ENCODE data around the gene AIFM2.
A peak's percentile ranks its signal among the peaks of the same experiment; 100 is the strongest.
"Not testable (repeated sequence)": the region's sequence is repeated elsewhere in the genome, so short reads cannot be mapped to it uniquely, and the experiment has no call there.

The AIFM2 gene

GRCh38 chr10:70090951-70091350, 41.7 kb downstream of the AIFM2 start:
- ATAC-seq (replicated peaks), result no peak
- peaks cover 28 to 35% of the 10 kb centered on the region in 2 donors for H3K4me1 Mint-ChIP-seq (ENCODE audit: low read depth in 2 of 2)
- H3K27me3 Mint-ChIP-seq, result no peaks in the 10 kb centered on the region
- peaks cover 10% of the 10 kb centered on the region for H3K36me3 Mint-ChIP-seq (ENCODE audit: insufficient read depth)
- no peaks in the 10 kb centered on the region for H3K9me3 Mint-ChIP-seq
- DNase-seq, result no peak
- H3K4me3 Mint-ChIP-seq, result peak overlapping the region in 1 of 2 donors; percentile 92
- peak overlapping the region in 1 of 2 donors; percentile 97 for H3K27ac Mint-ChIP-seq

GRCh38 chr10:70090013-70090412, 42.6 kb downstream of the AIFM2 start:
- ATAC-seq (replicated peaks) (no peak), DNase-seq (no peak)
- no peak overlapping the region for H3K27ac Mint-ChIP-seq
- H3K9me3 Mint-ChIP-seq, result no peaks in the 10 kb centered on the region
- H3K27me3 Mint-ChIP-seq, result no peaks in the 10 kb centered on the region
- H3K4me3 Mint-ChIP-seq, result no peak overlapping the region
- H3K36me3 Mint-ChIP-seq (ENCODE audit: insufficient read depth), result peaks cover 10% of the 10 kb centered on the region
- peaks cover 28 to 30% of the 10 kb centered on the region in 2 donors for H3K4me1 Mint-ChIP-seq (ENCODE audit: low read depth in 2 of 2)

- H3K27me3 Mint-ChIP-seq, result no peaks in the 10 kb centered on the region
- no peaks in the 10 kb centered on the region for H3K9me3 Mint-ChIP-seq
- ATAC-seq (replicated peaks) (no peak), DNase-seq (no peak)
- H3K27ac Mint-ChIP-seq, result no peak overlapping the region
- no peak overlapping the region for H3K4me3 Mint-ChIP-seq
- H3K36me3 Mint-ChIP-seq (ENCODE audit: insufficient read depth), result peaks cover 4% of the 10 kb centered on the region
- H3K4me1 Mint-ChIP-seq (ENCODE audit: low read depth in 2 of 2), result peaks cover 15 to 16% of the 10 kb centered on the region in 2 donors
Measured at GRCh38 chr10:70088308-70088698, 44.3 kb downstream of the AIFM2 start.

- Mint-ChIP-seq H3K4me1 (ENCODE audit: low read depth in 2 of 2) (peaks cover 11% of the 10 kb centered on the region in 2 donors), H3K27ac (no peak overlapping the region)
Measured at GRCh38 chr10:70087616-70088307, 44.9 kb downstream of the AIFM2 start.

GRCh38 chr10:70085975-70086613, 46.5 kb downstream of the AIFM2 start:
- H3K9me3 Mint-ChIP-seq, result no peaks in the 10 kb centered on the region
- H3K27ac Mint-ChIP-seq, result no peak overlapping the region
- H3K36me3 Mint-ChIP-seq (ENCODE audit: insufficient read depth), result no peaks in the 10 kb centered on the region
- no peak overlapping the region for H3K4me3 Mint-ChIP-seq
- DNase-seq, result no peak
- no peaks in the 10 kb centered on the region for H3K4me1 Mint-ChIP-seq (ENCODE audit: low read depth in 2 of 2)
- no peak for ATAC-seq (replicated peaks)
- no peaks in the 10 kb centered on the region for H3K27me3 Mint-ChIP-seq

More at GRCh38 chr10:70087616-70088307, 44.9 kb downstream of the AIFM2 start:
- H3K27me3 Mint-ChIP-seq, result no peaks in the 10 kb centered on the region
- H3K36me3 Mint-ChIP-seq (ENCODE audit: insufficient read depth), result peaks cover 4% of the 10 kb centered on the region
- DNase-seq, result no peak
- ATAC-seq (replicated peaks), result no peak
- H3K4me3 Mint-ChIP-seq, result no peak overlapping the region
- H3K9me3 Mint-ChIP-seq, result no peaks in the 10 kb centered on the region

- ATAC-seq (replicated peaks), result no peak
- no peak for DNase-seq
- Mint-ChIP-seq H3K36me3 (ENCODE audit: insufficient read depth) (no peaks in the 10 kb centered on the region), H3K27ac (no peak overlapping the region), H3K9me3 (no peaks in the 10 kb centered on the region), H3K4me3 (no peak overlapping the region), H3K27me3 (peaks cover 4 to 12% of the 10 kb centered on the region in 2 donors), H3K4me1 (ENCODE audit: low read depth in 2 of 2) (no peaks in the 10 kb centered on the region)
Measured at GRCh38 chr10:70084189-70084588, 48.4 kb downstream of the AIFM2 start.

GRCh38 chr10:70080789-70081188, 51.8 kb downstream of the AIFM2 start:
- H3K27me3 Mint-ChIP-seq, result peaks cover 18 to 40% of the 10 kb centered on the region in 2 donors
- H3K9me3 Mint-ChIP-seq; H3K4me1 Mint-ChIP-seq (ENCODE audit: low read depth in 2 of 2); H3K36me3 Mint-ChIP-seq (ENCODE audit: insufficient read depth); ATAC-seq (replicated peaks); H3K4me3 Mint-ChIP-seq; H3K27ac Mint-ChIP-seq; DNase-seq: not testable (repeated sequence)

- Mint-ChIP-seq H3K27me3 (peaks cover 18 to 53% of the 10 kb centered on the region in 2 donors), H3K4me1 (ENCODE audit: low read depth in 2 of 2) (no peaks in the 10 kb centered on the region), H3K4me3 (no peak overlapping the region), H3K27ac (no peak overlapping the region), H3K9me3 (no peaks in the 10 kb centered on the region), H3K36me3 (ENCODE audit: insufficient read depth) (no peaks in the 10 kb centered on the region)
- DNase-seq (no peak), ATAC-seq (replicated peaks) (no peak)
Measured at GRCh38 chr10:70078937-70079336, 53.7 kb downstream of the AIFM2 start.

- Mint-ChIP-seq H3K9me3 (no peaks in the 10 kb centered on the region), H3K4me3 (no peak overlapping the region), H3K27ac (no peak overlapping the region)
Measured at GRCh38 chr10:70078329-70078728, 54.3 kb downstream of the AIFM2 start.

GRCh38 chr10:70074971-70075370, 57.7 kb downstream of the AIFM2 start:
- Mint-ChIP-seq H3K36me3 (ENCODE audit: insufficient read depth) (no peaks in the 10 kb centered on the region), H3K4me3 (no peak overlapping the region), H3K27me3 (peaks cover 18 to 61% of the 10 kb centered on the region in 2 donors), H3K27ac (no peak overlapping the region), H3K4me1 (ENCODE audit: low read depth in 2 of 2) (no peaks in the 10 kb centered on the region), H3K9me3 (no peaks in the 10 kb centered on the region)
- ATAC-seq (replicated peaks), result no peak
- no peak for DNase-seq

More at GRCh38 chr10:70078329-70078728, 54.3 kb downstream of the AIFM2 start:
- DNase-seq (no peak), ATAC-seq (replicated peaks) (no peak)
- H3K4me1 Mint-ChIP-seq (ENCODE audit: low read depth in 2 of 2), result no peaks in the 10 kb centered on the region
- peaks cover 18 to 54% of the 10 kb centered on the region in 2 donors for H3K27me3 Mint-ChIP-seq
- H3K36me3 Mint-ChIP-seq (ENCODE audit: insufficient read depth), result no peaks in the 10 kb centered on the region

- no peak for ATAC-seq (replicated peaks)
- no peaks in the 10 kb centered on the region for H3K36me3 Mint-ChIP-seq (ENCODE audit: insufficient read depth)
- DNase-seq, result no peak
Measured at GRCh38 chr10:70074165-70074564, 58.5 kb downstream of the AIFM2 start.

GRCh38 chr10:70070834-70071233, 61.8 kb downstream of the AIFM2 start:
- no peaks in the 10 kb centered on the region for H3K9me3 Mint-ChIP-seq
- no peak overlapping the region for H3K4me3 Mint-ChIP-seq
- no peak for ATAC-seq (replicated peaks)
- DNase-seq, result no peak
- H3K27me3 Mint-ChIP-seq, result peaks cover 0 to 27% of the 10 kb centered on the region in 2 donors
- H3K4me1 Mint-ChIP-seq (ENCODE audit: low read depth in 2 of 2), result no peaks in the 10 kb centered on the region
- H3K27ac Mint-ChIP-seq, result no peak overlapping the region
- no peaks in the 10 kb centered on the region for H3K36me3 Mint-ChIP-seq (ENCODE audit: insufficient read depth)

More at GRCh38 chr10:70074165-70074564, 58.5 kb downstream of the AIFM2 start:
- no peaks in the 10 kb centered on the region for H3K9me3 Mint-ChIP-seq
- H3K27me3 Mint-ChIP-seq, result peaks cover 14 to 54% of the 10 kb centered on the region in 2 donors
- no peak overlapping the region for H3K4me3 Mint-ChIP-seq
- no peak overlapping the region for H3K27ac Mint-ChIP-seq
- H3K4me1 Mint-ChIP-seq (ENCODE audit: low read depth in 2 of 2), result no peaks in the 10 kb centered on the region

GRCh38 chr10:70069346-70069745, 63.3 kb downstream of the AIFM2 start:
- peaks cover 0 to 24% of the 10 kb centered on the region in 2 donors for H3K27me3 Mint-ChIP-seq
- no peak for DNase-seq
- no peaks in the 10 kb centered on the region for H3K9me3 Mint-ChIP-seq
- H3K36me3 Mint-ChIP-seq (ENCODE audit: insufficient read depth), result no peaks in the 10 kb centered on the region
- no peaks in the 10 kb centered on the region for H3K4me1 Mint-ChIP-seq (ENCODE audit: low read depth in 2 of 2)
- no peak overlapping the region for H3K27ac Mint-ChIP-seq
- no peak overlapping the region for H3K4me3 Mint-ChIP-seq
- no peak for ATAC-seq (replicated peaks)

- DNase-seq (no peak), ATAC-seq (replicated peaks) (no peak)
- Mint-ChIP-seq H3K9me3 (no peaks in the 10 kb centered on the region), H3K4me3 (no peak overlapping the region), H3K36me3 (ENCODE audit: insufficient read depth) (no peaks in the 10 kb centered on the region), H3K4me1 (ENCODE audit: low read depth in 2 of 2) (no peaks in the 10 kb centered on the region), H3K27ac (no peak overlapping the region), H3K27me3 (peaks cover 0 to 21% of the 10 kb centered on the region in 2 donors)
Measured at GRCh38 chr10:70068925-70069324, 63.7 kb downstream of the AIFM2 start.

Data from effector memory CD8-positive, alpha-beta T cell (primary cell).